ENCODE results near the gene NR0B2. TPM values are rescaled to one million over a fixed set of nuclear protein-coding genes. Genes with fewer than 3 reads are reported as not detected.
A peak's percentile ranks its signal among the peaks of the same experiment; 100 is the strongest.

The NR0B2 gene
- total RNA-seq, 1 experiment from 2014 or later, result not detected

GRCh38 chr1:26951216-26951615 is 37.4 kb upstream of the NR0B2 start:
- ChIA-PET POLR2A (ENCODE audit: unreplicated experiment) (no interaction called here), CTCF (no interaction called here)
- Histone ChIP-seq H3K4me3 (ENCODE audit: low read length) (no peak overlapping the region), H3K79me2 (ENCODE audit: low read length) (no peaks in the 10 kb centered on the region), H4K20me1 (ENCODE audit: low read length) (no peaks in the 10 kb centered on the region), H3K27me3 (ENCODE audit: low read length) (no peaks in the 10 kb centered on the region), H3K9me3 (ENCODE audit: low read length) (no peaks in the 10 kb centered on the region), H3K36me3 (ENCODE audit: low read depth, low read length) (peaks cover 12% of the 10 kb centered on the region; the same call in 1 of the 2 replicates), H3K4me2 (ENCODE audit: low read length) (no peak overlapping the region), H3K9ac (ENCODE audit: low read length) (no peak overlapping the region), H3F3A (ENCODE audit: low read length, unreplicated experiment) (no peaks in the 10 kb centered on the region), H2AFZ (ENCODE audit: low read length) (no peak overlapping the region), H3K4me1 (ENCODE audit: insufficient read depth, low read length) (peaks cover 10% of the 10 kb centered on the region; the same call in 1 of the 2 replicates), H3K9me2 (replicated peaks; ENCODE audit: low read length) (no peaks in the 10 kb centered on the region), H3K27ac (ENCODE audit: low read length) (no peak overlapping the region)
- intact Hi-C loops (cut with micrococcal nuclease), result no loop called here
- BruUV-seq (replicated peaks), result no TSS peak
- DNase-seq (no peak), ATAC-seq (no peak)
- TF ChIP-seq EZH2phosphoT487 (IDR thresholded peaks at IDR 0.05; ENCODE audit: borderline replicate concordance, low read length), result no peak
- TF ChIP-seq CTCF (conservative IDR thresholded peaks at IDR 0.05; ENCODE audit: low read depth, low read length), result no peak
- TF ChIP-seq EZH2 (IDR thresholded peaks at IDR 0.05; ENCODE audit: low read length, unreplicated experiment), result no peak

DNA sequence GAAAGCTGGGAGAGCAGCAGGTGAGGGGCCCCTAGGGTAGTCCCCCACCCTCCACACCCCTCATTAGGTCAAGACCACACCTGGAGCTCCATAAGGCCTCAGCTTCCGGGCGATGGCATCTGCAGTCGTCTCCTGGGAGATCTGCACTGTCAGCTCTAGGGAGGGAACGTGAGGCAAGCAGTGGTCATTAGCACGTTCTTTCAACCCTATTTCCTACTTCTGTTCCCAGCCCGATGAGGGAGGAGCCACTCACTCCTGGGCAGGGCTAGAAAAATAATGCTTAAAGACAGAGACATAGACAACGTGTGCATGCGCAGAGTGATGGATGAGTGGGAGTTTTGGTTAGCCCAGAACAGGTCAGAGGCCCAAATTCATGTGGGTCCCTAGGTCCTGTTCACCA is 36.8 kb upstream of the NR0B2 start:
- ATAC-seq (no peak), DNase-seq (no peak)
- no peaks in the 10 kb centered on the region for H3F3A ChIP-seq (ENCODE audit: low read length, unreplicated experiment)
- peaks cover 18% of the 10 kb centered on the region for H3K36me3 ChIP-seq (ENCODE audit: low read depth, low read length)
- H3K9me2 ChIP-seq (replicated peaks; ENCODE audit: low read length), result no peaks in the 10 kb centered on the region
- no TSS peak for BruUV-seq (replicated peaks)
- intact Hi-C loops (cut with micrococcal nuclease), result no loop called here
- no peak overlapping the region for H3K4me2 ChIP-seq (ENCODE audit: low read length)
- no peak overlapping the region for H3K27ac ChIP-seq (ENCODE audit: low read length)
- no peak overlapping the region for H2AFZ ChIP-seq (ENCODE audit: low read length)
- CTCF ChIA-PET, result no interaction called here
- no peaks in the 10 kb centered on the region for H3K27me3 ChIP-seq (ENCODE audit: low read length)
- POLR2A ChIA-PET (ENCODE audit: unreplicated experiment), result no interaction called here
- H4K20me1 ChIP-seq (ENCODE audit: low read length), result no peaks in the 10 kb centered on the region
- peaks cover 10% of the 10 kb centered on the region; the same call in 1 of the 2 replicates for H3K4me1 ChIP-seq (ENCODE audit: insufficient read depth, low read length)
- TF ChIP-seq EZH2 (IDR thresholded peaks at IDR 0.05; ENCODE audit: low read length, unreplicated experiment) (no peak), CTCF (conservative IDR thresholded peaks at IDR 0.05; ENCODE audit: low read depth, low read length) (no peak), EZH2phosphoT487 (IDR thresholded peaks at IDR 0.05; ENCODE audit: borderline replicate concordance, low read length) (no peak)
- no peaks in the 10 kb centered on the region for H3K9me3 ChIP-seq (ENCODE audit: low read length)
- no peak overlapping the region for H3K9ac ChIP-seq (ENCODE audit: low read length)
- H3K79me2 ChIP-seq (ENCODE audit: low read length), result no peaks in the 10 kb centered on the region
- H3K4me3 ChIP-seq (ENCODE audit: low read length), result no peak overlapping the region

DNA sequence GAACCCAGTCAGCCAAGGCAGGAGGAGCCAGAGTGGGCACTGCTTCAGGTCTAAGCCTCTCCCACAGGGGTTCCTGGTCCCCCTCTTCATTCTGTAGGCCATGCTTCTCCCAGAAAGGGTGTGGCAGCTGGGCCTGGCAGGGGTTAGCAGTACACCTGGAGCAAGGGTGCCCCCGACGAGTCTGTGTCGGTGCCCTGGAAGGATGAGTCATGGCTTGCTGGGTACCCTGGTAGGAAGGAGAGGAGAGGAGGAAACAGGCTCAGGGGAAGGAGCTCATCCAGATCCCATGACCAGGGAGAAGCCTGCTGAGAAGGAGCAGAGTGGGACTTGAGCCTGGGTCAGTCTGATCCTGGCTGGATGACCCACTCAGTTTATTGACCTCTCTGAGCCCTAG is 36.1 kb upstream of the NR0B2 start:
- Histone ChIP-seq H3K4me3 (ENCODE audit: low read length) (no peak overlapping the region), H3K27ac (ENCODE audit: low read length) (no peak overlapping the region), H3K36me3 (ENCODE audit: low read depth, low read length) (peaks cover 25% of the 10 kb centered on the region), H3K9me3 (ENCODE audit: low read length) (no peaks in the 10 kb centered on the region), H3K4me2 (ENCODE audit: low read length) (no peak overlapping the region), H3K79me2 (ENCODE audit: low read length) (no peaks in the 10 kb centered on the region), H3K27me3 (ENCODE audit: low read length) (no peaks in the 10 kb centered on the region), H4K20me1 (ENCODE audit: low read length) (no peaks in the 10 kb centered on the region), H2AFZ (ENCODE audit: low read length) (no peak overlapping the region), H3F3A (ENCODE audit: low read length, unreplicated experiment) (no peaks in the 10 kb centered on the region), H3K9ac (ENCODE audit: low read length) (no peak overlapping the region), H3K4me1 (ENCODE audit: insufficient read depth, low read length) (peaks cover 10% of the 10 kb centered on the region; the same call in 1 of the 2 replicates), H3K9me2 (replicated peaks; ENCODE audit: low read length) (no peaks in the 10 kb centered on the region)
- intact Hi-C loops (cut with micrococcal nuclease), result no loop called here
- peak; percentile 29 for DNase-seq
- no peak for TF ChIP-seq EZH2phosphoT487 (IDR thresholded peaks at IDR 0.05; ENCODE audit: borderline replicate concordance, low read length)
- TF ChIP-seq CTCF (conservative IDR thresholded peaks at IDR 0.05; ENCODE audit: low read depth, low read length), result no peak
- TF ChIP-seq EZH2 (IDR thresholded peaks at IDR 0.05; ENCODE audit: low read length, unreplicated experiment), result no peak
- BruUV-seq (replicated peaks), result no TSS peak
- ATAC-seq, result peak; percentile 55
- ChIA-PET CTCF (no interaction called here), POLR2A (ENCODE audit: unreplicated experiment) (no interaction called here)
